Transverse colon (tissue), 4 donors: ENCODE measurements around the gene SYT17. TPM values are rescaled to one million over a fixed set of nuclear protein-coding genes. Genes with fewer than 3 reads are reported as not detected.

ENCODE experiments used
- DNase-seq: peaks from one replicate; pipeline ENCODE4 v3.0.0-alpha.2; 2019
- H3K27ac ChIP-seq, 4 donors: fragments of 200-600 bp; sonication (generic); 2 replicates each; pipeline ENCODE4 v1.5.1; 2016 to 2018; ENCODE audit warnings: inconsistent platforms in 4 of 4
- H3K27me3 ChIP-seq: fragments of 200-600 bp; sonication (generic); 2 replicates; pipeline ENCODE4 v1.5.1; 2017; ENCODE audit warnings: inconsistent platforms
- H3K36me3 ChIP-seq, 4 donors: fragments of 200-600 bp; sonication (generic); 2 replicates each; pipeline ENCODE4 v1.5.1; 2017 to 2019; ENCODE audit warnings: inconsistent platforms in 4 of 4
- H3K4me1 ChIP-seq, 4 donors: fragments of 200-600 bp; sonication (generic); 2 replicates each; pipeline ENCODE4 v1.5.1; 2017 to 2020; ENCODE audit warnings: inconsistent platforms in 4 of 4
- H3K4me3 ChIP-seq, 4 donors: fragments of 200-600 bp; sonication (generic); 1 replicate in 1 of 4; 2 replicates in 3 of 4; pipeline versions ENCODE4 v1.5.1 to v1.6.1; 2017 to 2019; ENCODE audit warnings: inconsistent platforms in 4 of 4
- H3K9me3 ChIP-seq, 2 donors: fragments of 200-600 bp; sonication (generic); 2 replicates each; pipeline ENCODE4 v1.5.1; 2017 to 2019; ENCODE audit warnings: inconsistent platforms in 2 of 2
- EP300 ChIP-seq: sonication (generic); formaldehyde crosslinking; IDR thresholded peaks from one replicate; pipeline ENCODE4 v1.6.1; 2017; ENCODE audit warnings: antibody characterized with exemption, low read depth
- POLR2A ChIP-seq: fragments of 450-650 bp; IDR thresholded peaks from one replicate; pipeline ENCODE4 v1.6.1; 2016; ENCODE audit warnings: antibody characterized with exemption, mild to moderate bottlenecking, moderate library complexity
- POLR2AphosphoS5 ChIP-seq, 3 donors: sonication (generic); formaldehyde crosslinking; IDR thresholded peaks; one replicate each; pipeline ENCODE4 v1.6.1; 2016; ENCODE audit warnings: antibody characterized with exemption in 3 of 3
- WGBS, 2 donors: methylation state at CpG; one replicate each; pipeline ENCODE4 v1.1.5; 2018; ENCODE audit warnings: low coverage in 1 of 2; 5-methylcytosine and 5-hydroxymethylcytosine counted together
- in situ Hi-C, 4 donors: fragments of 200-750 bp; cut with MboI; loops; one replicate each; pipeline versions ENCODE4 v1.15.0 to v1.15.1; 2017; ENCODE audit warnings: low sequenced_read_pairs in 3 of 4, low pct_ligation_motif_present in 1 of 4, low pct_unique_long_range_greater_than_20kb in 1 of 4
- intact Hi-C: fragments of 100-400 bp; cut with DNase I; formaldehyde crosslinking; loops from one replicate; pipeline ENCODE4 v1.15.1; 2023; ENCODE audit warnings: low total_unique reads
- total RNA-seq, 4 donors: library from RNA; depleted of rRNA; stranded (reverse); fragments of >200 nt; gene quantifications; one replicate each; pipeline ENCODE4 v1.1.0, GENCODE V29; 2016
- TF ChIP-seq, protein P1 (sequence below), 5 experiments: fragments of 200-600 bp in 3 of 5; fragments of 450-650 bp in 2 of 5; sonication (generic) in 3 of 5; IDR thresholded peaks; 1 replicate in 2 of 5; 2 replicates in 3 of 5; pipeline ENCODE4 v1.5.1; 2016 to 2017; ENCODE audit warnings: antibody characterized with exemption in 5 of 5, inconsistent platforms in 3 of 5, mild to moderate bottlenecking in 2 of 5, moderate library complexity in 1 of 5

Gene SYT17
- total RNA-seq, 4 donors from 2014 or later, result 9.1 to 51.7 (median 19.1) TPM

DNA sequence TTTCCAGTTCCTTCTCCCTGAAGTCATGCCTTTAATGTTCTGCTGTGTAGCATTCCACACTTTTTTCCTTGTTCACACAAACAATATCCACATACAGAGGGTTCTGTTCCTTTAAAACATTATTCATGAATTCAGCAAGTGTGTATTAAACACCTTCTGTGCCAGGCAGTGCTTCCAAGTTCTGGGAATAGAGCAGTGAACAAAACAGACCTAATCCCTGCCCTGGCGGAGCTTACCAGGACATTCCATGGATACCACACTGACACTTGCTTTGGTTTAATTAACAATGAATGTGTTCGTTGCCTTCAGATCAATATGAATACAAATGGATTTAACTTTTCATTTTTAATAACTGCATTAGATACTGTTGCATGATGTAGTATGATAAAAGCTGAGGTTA lies 59.6 kb downstream of the SYT17 start:
- TF ChIP-seq POLR2A, result no peak
- TF ChIP-seq, protein P1, sequence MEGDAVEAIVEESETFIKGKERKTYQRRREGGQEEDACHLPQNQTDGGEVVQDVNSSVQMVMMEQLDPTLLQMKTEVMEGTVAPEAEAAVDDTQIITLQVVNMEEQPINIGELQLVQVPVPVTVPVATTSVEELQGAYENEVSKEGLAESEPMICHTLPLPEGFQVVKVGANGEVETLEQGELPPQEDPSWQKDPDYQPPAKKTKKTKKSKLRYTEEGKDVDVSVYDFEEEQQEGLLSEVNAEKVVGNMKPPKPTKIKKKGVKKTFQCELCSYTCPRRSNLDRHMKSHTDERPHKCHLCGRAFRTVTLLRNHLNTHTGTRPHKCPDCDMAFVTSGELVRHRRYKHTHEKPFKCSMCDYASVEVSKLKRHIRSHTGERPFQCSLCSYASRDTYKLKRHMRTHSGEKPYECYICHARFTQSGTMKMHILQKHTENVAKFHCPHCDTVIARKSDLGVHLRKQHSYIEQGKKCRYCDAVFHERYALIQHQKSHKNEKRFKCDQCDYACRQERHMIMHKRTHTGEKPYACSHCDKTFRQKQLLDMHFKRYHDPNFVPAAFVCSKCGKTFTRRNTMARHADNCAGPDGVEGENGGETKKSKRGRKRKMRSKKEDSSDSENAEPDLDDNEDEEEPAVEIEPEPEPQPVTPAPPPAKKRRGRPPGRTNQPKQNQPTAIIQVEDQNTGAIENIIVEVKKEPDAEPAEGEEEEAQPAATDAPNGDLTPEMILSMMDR (IDR thresholded peaks at IDR 0.05), result no peak
- no peak for TF ChIP-seq EP300
- no peak for TF ChIP-seq POLR2AphosphoS5 (IDR thresholded peaks at IDR 0.05)
- Histone ChIP-seq H3K27me3 (no peaks in the 10 kb centered on the region), H3K4me3 (no peak overlapping the region), H3K27ac (no peak overlapping the region), H3K4me1 (no peaks in the 10 kb centered on the region), H3K36me3 (no peaks in the 10 kb centered on the region), H3K9me3 (no peaks in the 10 kb centered on the region)
- WGBS, 2 donors, result 37 to 70% methylated on average over 2 of the region's 2 CpGs
- intact Hi-C loops, result no loop called here
- in situ Hi-C loops, result no loop called here
- no peak for DNase-seq

DNA sequence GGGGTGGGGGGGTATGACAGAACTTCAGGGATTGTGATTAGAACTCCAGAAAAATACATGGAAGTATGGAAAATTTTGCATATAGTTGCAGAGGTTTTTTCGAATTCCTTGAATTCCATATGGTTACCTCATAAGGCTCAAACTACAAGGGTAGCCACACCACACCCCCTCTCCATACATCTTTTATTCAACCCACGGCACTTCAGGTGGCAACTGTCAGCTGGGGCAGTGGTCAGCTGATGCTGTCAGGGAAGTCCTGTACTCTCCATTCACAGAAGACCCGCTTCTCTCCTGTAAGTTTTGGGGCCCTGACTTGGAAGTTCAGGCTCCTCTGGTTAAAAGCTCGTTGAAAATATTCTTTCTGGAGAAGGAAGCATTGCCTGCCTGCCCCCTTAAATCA lies 60.0 kb downstream of the SYT17 start:
- intact Hi-C loops, result no loop called here
- WGBS, 2 donors, result 73 to 78% methylated on average over 2 to 4 of the region's 4 CpGs

DNA sequence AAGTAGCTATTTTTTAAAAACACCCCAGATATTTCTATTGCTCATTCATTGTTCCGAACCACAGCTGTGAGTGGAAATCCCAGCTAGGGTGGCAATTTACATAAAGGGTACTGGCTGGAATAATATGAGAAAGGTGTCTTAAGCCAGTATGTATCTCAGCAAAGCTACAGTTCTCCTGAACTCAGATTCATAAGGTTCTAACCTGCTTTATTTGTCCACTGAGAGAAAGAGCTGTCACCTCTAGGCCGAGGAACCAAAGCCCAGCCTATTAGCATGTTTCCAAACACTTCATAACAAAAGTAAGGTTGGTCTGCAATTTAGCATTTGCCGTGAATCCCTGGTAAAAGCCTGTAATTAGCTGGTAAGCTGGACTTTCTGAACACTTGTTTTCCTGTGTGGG lies 60.5 kb downstream of the SYT17 start:
- intact Hi-C loops, result no loop called here
- no peak for DNase-seq

More for the DNA sequence above, 60.0 kb downstream of the SYT17 start:
- in situ Hi-C loops, result no loop called here
- Histone ChIP-seq H3K4me1 (no peaks in the 10 kb centered on the region), H3K27ac (no peak overlapping the region), H3K36me3 (no peaks in the 10 kb centered on the region), H3K27me3 (no peaks in the 10 kb centered on the region), H3K4me3 (no peak overlapping the region), H3K9me3 (no peaks in the 10 kb centered on the region)
- TF ChIP-seq POLR2AphosphoS5 (IDR thresholded peaks at IDR 0.05), result no peak
- DNase-seq, result no peak

DNA sequence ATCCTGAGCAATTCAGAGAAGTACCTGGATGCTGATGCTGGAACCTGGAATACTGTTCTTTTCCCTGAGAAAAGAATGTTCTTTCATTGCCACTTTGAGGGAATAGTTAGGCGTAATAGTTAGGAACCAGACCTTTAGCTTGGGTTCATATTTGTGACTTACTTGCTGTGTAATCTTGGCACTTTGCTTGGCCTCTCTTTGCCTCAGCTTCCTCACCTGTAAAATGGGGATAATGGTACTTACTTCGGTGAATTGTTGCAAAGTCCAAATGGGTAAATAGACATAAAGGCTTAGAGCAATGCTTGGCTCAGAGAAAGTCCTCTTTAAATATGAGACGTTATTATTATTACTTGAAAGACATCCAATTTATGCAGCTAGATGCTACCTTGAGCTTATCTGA lies 62.5 kb downstream of the SYT17 start:
- Histone ChIP-seq H3K27ac (no peak overlapping the region), H3K4me1 (no peaks in the 10 kb centered on the region), H3K4me3 (no peak overlapping the region), H3K27me3 (no peaks in the 10 kb centered on the region), H3K36me3 (no peaks in the 10 kb centered on the region), H3K9me3 (peaks cover 0 to 5% of the 10 kb centered on the region in 2 donors)
- in situ Hi-C loops, result no loop called here
- 83 to 94% methylated on average over 3 of the region's 3 CpGs for WGBS, 2 donors
- DNase-seq, result no peak
- intact Hi-C loops, result no loop called here
- TF ChIP-seq EP300 (no peak), POLR2A (no peak), POLR2AphosphoS5 (IDR thresholded peaks at IDR 0.05) (no peak)
- TF ChIP-seq, protein P1 (IDR thresholded peaks at IDR 0.05), result no peak

More for the DNA sequence above, 60.5 kb downstream of the SYT17 start:
- in situ Hi-C loops, result no loop called here
- H3K36me3 ChIP-seq, result no peaks in the 10 kb centered on the region
- H3K4me1 ChIP-seq, result no peaks in the 10 kb centered on the region
- no peak overlapping the region for H3K4me3 ChIP-seq
- no peak overlapping the region for H3K27ac ChIP-seq
- H3K27me3 ChIP-seq, result no peaks in the 10 kb centered on the region
- WGBS, 2 donors, result 50 to 80% methylated on average over 1 to 3 of the region's 3 CpGs
- H3K9me3 ChIP-seq, result no peaks in the 10 kb centered on the region
- no peak for TF ChIP-seq POLR2AphosphoS5 (IDR thresholded peaks at IDR 0.05)
- no peak for TF ChIP-seq EP300
- TF ChIP-seq, protein P1 (IDR thresholded peaks at IDR 0.05), result no peak
- no peak for TF ChIP-seq POLR2A

DNA sequence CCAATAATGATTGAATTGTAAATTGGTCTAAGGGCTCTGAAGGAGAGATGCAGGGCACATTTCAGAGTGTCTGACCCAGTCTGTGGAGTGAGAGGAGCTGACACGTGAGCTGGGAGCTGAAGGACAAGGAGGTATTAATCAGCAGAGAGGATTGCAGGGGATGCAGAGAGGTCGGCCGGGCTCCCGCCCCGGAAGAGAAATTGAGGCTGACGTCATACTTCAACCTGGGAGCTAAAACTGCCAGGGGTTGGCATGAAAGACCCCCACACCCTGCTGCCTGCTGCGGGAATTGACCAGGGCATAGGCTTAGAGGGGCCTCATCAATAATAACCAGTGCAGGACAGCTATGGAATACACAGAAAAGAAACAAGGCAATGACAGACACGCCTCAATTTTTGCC lies 63.8 kb downstream of the SYT17 start:
- Histone ChIP-seq H3K9me3 (peaks cover 3 to 7% of the 10 kb centered on the region in 2 donors), H3K27me3 (no peaks in the 10 kb centered on the region), H3K4me3 (no peak overlapping the region), H3K36me3 (no peaks in the 10 kb centered on the region), H3K27ac (no peak overlapping the region), H3K4me1 (peaks cover 0 to 2% (median 0%) of the 10 kb centered on the region in 4 donors)
- no peak for DNase-seq
- TF ChIP-seq, protein P1 (IDR thresholded peaks at IDR 0.05), result no peak
- no peak for TF ChIP-seq POLR2A
- no peak for TF ChIP-seq EP300
- no peak for TF ChIP-seq POLR2AphosphoS5 (IDR thresholded peaks at IDR 0.05)
- intact Hi-C loops, result no loop called here
- 83% methylated on average over 8 of the region's 8 CpGs; no CpG with 5 or more reads in 1 of the 2 donors for WGBS, 2 donors
- in situ Hi-C loops, result no loop called here
